Uterus (tissue), 2 donors: Measurements from ENCODE around the gene NCR1.

Experiments used
- CTCF ChIP-seq, 4 experiments: fragments of 200-600 bp in 2 of 4; fragments of 450-650 bp in 2 of 4; sonication (generic) in 2 of 4; IDR thresholded peaks; one replicate each; pipeline ENCODE4 v1.5.1; 2016 to 2019; ENCODE audit warnings: antibody characterized with exemption in 4 of 4, mild to moderate bottlenecking in 2 of 4, moderate library complexity in 1 of 4
- POLR2A ChIP-seq, 2 donors: fragments of 450-650 bp; IDR thresholded peaks; one replicate each; pipeline ENCODE4 v1.6.1; 2016; ENCODE audit warnings: antibody characterized with exemption in 2 of 2, mild to moderate bottlenecking in 1 of 2, moderate library complexity in 1 of 2

GRCh38 chr19:54896036-54896435 is 9.9 kb upstream of the NCR1 start:
- TF ChIP-seq POLR2A (IDR thresholded peaks at IDR 0.05) = no peak
- no peak for TF ChIP-seq CTCF (IDR thresholded peaks at IDR 0.05)
